ENCODE results near the gene SYNDIG1. TPM values are rescaled to one million over a fixed set of nuclear protein-coding genes. Genes with fewer than 3 reads are reported as not detected.
A peak's percentile ranks its signal among the peaks of the same experiment; 100 is the strongest.

SYNDIG1 gene
- total and polyA plus RNA-seq, 4 donors, result 23.9 to 46.4 (median 33.1) TPM

DNA sequence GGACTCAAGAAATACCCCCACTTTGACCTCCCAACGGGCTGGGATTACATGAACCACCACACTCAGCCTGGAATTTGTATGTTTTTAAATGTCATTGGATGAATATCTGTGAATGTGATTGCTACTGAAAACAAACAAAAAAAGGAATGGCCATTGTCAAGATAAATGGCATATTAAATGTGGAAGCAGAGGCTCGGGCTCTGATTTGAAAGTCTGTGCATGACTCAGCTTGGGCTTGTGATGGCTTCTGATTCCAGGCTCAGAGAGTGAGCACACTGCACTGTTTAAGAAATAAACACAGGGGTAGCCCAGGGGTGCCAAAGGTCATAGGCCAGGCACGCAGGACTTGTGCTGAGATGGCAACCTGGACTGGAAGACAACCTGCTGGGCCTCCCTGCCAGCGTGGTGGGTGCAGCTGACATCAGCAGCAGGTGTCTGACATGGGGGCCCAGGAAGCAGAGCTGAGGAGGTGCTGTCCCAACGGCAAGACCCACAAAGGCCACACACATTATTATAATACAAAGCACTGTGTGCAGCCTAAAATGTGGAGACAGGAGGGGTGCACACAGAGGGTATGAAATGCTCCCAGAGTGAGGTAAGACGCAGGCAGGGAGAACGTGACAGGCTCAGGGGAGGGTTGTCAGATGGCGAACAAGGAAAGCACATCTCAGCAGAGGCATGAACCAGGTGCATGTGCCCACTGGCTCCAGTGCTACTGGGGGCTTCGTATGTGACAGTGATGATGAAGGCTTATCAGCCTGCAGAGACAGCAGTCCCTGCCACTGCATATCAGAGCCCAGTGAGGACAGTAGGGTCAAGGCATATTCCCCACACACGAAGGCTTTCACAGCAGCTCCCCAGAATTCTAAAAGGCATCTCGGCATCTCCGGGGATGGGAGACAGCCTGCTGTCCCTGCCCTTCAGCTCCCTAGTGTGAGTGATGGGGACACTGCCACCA lies 169.4 kb downstream of the SYNDIG1 start:
- peaks cover 5% of the 10 kb centered on the region for H3K4me1 ChIP-seq (ENCODE audit: control insufficient read depth, insufficient read depth, low read length)
- H3K27ac ChIP-seq (ENCODE audit: low read depth, low read length), result no peak overlapping the region
- H3K9me3 ChIP-seq (ENCODE audit: control insufficient read depth, insufficient read depth, low read length), result no peaks in the 10 kb centered on the region
- H3K27me3 ChIP-seq (ENCODE audit: control insufficient read depth, insufficient read depth, low read length), result no peaks in the 10 kb centered on the region
- WGBS (ENCODE audit: insufficient coverage), result 77% methylated on average over 7 of the region's 12 CpGs
- H3K4me3 ChIP-seq (ENCODE audit: low read depth, low read length), result no peak overlapping the region
- no peaks in the 10 kb centered on the region for H3K36me3 ChIP-seq (ENCODE audit: control insufficient read depth, insufficient read depth, low read length)
- DNase-seq (ENCODE audit: low read depth in 4 of 6, low spot score in 6 of 6), result no peak

DNA sequence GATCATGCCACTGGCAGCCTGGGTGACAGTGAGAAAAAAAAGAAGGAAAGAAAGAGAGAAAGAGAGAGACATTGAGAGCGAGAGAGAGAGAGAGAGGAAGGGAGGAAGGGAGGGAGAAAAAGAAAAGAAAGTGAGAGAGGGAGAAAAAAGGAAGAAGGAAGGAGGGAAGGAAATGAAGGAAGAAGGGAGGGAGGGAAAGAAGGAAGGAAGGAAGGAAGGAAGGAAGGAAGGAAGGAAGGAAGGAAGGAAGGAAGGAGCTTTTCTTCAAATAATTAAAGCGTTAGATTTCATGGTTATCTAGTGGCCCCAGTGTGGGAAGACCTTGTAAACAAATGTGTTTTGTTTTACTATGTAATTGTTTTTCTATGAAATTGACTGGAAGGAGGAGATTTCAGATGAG lies 170.8 kb downstream of the SYNDIG1 start:
- Histone ChIP-seq H3K9me3 (ENCODE audit: control insufficient read depth, insufficient read depth, low read length) (no peaks in the 10 kb centered on the region), H3K36me3 (ENCODE audit: control insufficient read depth, insufficient read depth, low read length) (no peaks in the 10 kb centered on the region), H3K4me3 (ENCODE audit: low read depth, low read length) (no peak overlapping the region), H3K4me1 (ENCODE audit: control insufficient read depth, insufficient read depth, low read length) (no peaks in the 10 kb centered on the region), H3K27ac (ENCODE audit: low read depth, low read length) (no peak overlapping the region), H3K27me3 (ENCODE audit: control insufficient read depth, insufficient read depth, low read length) (no peaks in the 10 kb centered on the region)
- DNase-seq (ENCODE audit: low read depth in 4 of 6, low spot score in 6 of 6), result no peak
- WGBS (ENCODE audit: insufficient coverage), result 90% methylated on average over 1 of the region's 2 CpGs

DNA sequence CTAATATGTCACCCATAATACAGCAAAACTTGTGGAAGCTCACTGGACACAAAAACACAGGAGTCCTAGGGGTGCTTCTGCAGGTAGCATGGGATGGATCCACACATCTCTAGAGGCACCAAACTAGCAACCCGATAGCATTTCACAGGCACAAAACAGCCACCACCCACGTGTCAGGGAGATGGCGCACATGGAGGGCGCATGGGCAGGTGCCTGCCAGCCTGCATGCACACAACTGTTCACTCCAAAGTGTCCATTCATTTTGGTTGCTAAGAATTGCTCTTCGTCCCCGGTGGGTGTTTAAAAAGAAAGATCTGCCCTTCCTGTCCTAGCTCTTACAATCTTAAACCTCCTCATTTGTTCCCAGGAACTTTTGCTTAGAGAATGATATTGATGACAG lies 171.3 kb downstream of the SYNDIG1 start:
- no peak for DNase-seq (ENCODE audit: low read depth in 4 of 6, low spot score in 6 of 6)
- Histone ChIP-seq H3K36me3 (ENCODE audit: control insufficient read depth, insufficient read depth, low read length) (no peaks in the 10 kb centered on the region), H3K27ac (ENCODE audit: low read depth, low read length) (no peak overlapping the region), H3K9me3 (ENCODE audit: control insufficient read depth, insufficient read depth, low read length) (no peaks in the 10 kb centered on the region), H3K27me3 (ENCODE audit: control insufficient read depth, insufficient read depth, low read length) (no peaks in the 10 kb centered on the region), H3K4me3 (ENCODE audit: low read depth, low read length) (no peak overlapping the region), H3K4me1 (ENCODE audit: control insufficient read depth, insufficient read depth, low read length) (no peaks in the 10 kb centered on the region)
- WGBS (ENCODE audit: insufficient coverage), result 82% methylated on average over 3 of the region's 6 CpGs

DNA sequence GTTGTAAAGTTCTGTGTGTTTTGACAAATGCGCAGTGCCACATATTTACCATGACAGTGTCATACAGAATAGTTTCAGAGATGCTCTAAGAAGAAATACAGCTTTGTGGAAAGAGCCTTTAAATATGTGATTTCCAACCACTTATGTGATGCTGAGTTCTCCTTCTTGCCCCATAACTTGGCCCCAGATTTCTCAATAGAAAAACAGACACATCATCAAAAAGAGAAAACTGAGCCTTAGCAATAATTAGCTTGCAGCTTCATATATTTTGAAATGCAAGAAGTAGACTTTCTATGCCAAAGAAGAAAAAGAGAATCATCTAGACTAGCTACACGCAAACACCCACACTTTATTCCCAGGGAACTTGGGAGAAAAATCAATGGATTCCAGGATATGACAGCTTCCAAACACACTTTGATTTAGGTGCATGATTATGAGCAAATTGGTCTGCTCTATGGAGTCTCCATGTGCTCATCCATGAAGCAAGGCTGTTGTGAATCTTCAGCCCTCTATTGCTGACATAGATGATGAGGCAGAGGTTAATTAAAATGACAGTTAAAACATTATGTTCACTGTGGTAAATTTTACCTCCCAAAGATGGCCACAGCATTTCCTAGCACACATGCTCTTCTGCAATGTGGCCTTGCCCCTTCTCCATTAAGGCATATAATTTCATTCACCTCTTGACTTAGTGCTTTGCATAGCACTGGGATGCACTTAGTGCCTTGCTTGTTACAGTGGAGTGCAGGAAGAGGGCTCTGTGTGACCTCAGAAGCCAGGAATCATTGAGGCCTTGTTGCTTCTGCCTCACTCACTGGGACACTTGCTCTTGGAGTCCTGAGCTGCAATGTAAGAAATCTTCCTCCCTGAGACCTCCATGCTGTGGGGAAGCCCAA lies 174.6 kb downstream of the SYNDIG1 start:
- Histone ChIP-seq H3K9me3 (ENCODE audit: control insufficient read depth, insufficient read depth, low read length) (no peaks in the 10 kb centered on the region), H3K36me3 (ENCODE audit: control insufficient read depth, insufficient read depth, low read length) (no peaks in the 10 kb centered on the region), H3K4me3 (ENCODE audit: low read depth, low read length) (no peak overlapping the region), H3K4me1 (ENCODE audit: control insufficient read depth, insufficient read depth, low read length) (peaks cover 4% of the 10 kb centered on the region), H3K27ac (ENCODE audit: low read depth, low read length) (no peak overlapping the region), H3K27me3 (ENCODE audit: control insufficient read depth, insufficient read depth, low read length) (no peaks in the 10 kb centered on the region)
- DNase-seq (ENCODE audit: low read depth in 4 of 6, low spot score in 6 of 6), result no peak
- no CpG with 5 or more reads among the region's 2 CpGs for WGBS (ENCODE audit: insufficient coverage)

DNA sequence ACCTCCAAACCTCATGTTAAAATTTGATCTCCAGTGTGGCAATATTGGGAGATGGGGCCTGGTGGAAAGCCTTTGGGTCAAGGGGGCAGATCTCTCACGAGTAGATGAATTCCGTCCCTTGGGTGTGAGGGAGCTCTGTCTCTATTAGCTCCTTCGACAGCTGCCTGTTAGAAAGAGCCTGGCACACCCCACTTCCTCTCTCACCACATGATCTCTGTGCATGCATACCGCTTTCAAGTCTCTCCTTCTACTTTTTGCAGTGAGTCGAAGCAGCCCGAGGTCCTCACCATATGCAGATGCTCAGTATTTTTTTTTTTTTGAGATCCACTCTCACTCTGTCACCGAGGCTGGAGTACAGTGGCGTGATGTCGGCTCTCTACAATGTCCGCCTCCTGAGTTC lies 176.9 kb downstream of the SYNDIG1 start:
- no peaks in the 10 kb centered on the region for H3K9me3 ChIP-seq (ENCODE audit: control insufficient read depth, insufficient read depth, low read length)
- H3K27me3 ChIP-seq (ENCODE audit: control insufficient read depth, insufficient read depth, low read length), result no peaks in the 10 kb centered on the region
- 87% methylated on average over 7 of the region's 10 CpGs for WGBS (ENCODE audit: insufficient coverage)
- no peak overlapping the region for H3K27ac ChIP-seq (ENCODE audit: low read depth, low read length)
- no peak for DNase-seq (ENCODE audit: low read depth in 4 of 6, low spot score in 6 of 6)
- H3K36me3 ChIP-seq (ENCODE audit: control insufficient read depth, insufficient read depth, low read length), result no peaks in the 10 kb centered on the region
- no peak overlapping the region for H3K4me3 ChIP-seq (ENCODE audit: low read depth, low read length)
- peaks cover 10% of the 10 kb centered on the region for H3K4me1 ChIP-seq (ENCODE audit: control insufficient read depth, insufficient read depth, low read length)

DNA sequence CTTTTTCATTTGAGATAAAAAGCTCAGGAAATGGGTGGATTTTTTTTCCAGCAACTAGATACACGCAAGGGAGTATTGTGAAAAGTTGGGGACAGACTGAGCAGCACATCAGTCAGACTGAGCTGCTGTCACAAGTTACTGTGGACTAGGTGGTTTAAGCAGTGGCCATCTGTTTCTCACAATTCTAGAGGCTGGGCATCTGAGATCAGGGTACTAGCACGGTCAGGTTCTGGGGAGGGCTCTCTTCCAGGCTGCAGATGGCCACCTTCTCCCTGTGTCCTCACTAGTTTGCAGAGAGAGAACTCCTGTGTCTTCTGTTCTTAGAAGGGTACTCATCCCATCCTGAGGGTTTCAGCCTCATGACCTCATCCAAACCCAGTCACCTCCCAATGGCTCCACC lies 178.3 kb downstream of the SYNDIG1 start:
- Histone ChIP-seq H3K27me3 (ENCODE audit: control insufficient read depth, insufficient read depth, low read length) (no peaks in the 10 kb centered on the region), H3K4me3 (ENCODE audit: low read depth, low read length) (no peak overlapping the region), H3K27ac (ENCODE audit: low read depth, low read length) (no peak overlapping the region), H3K36me3 (ENCODE audit: control insufficient read depth, insufficient read depth, low read length) (no peaks in the 10 kb centered on the region), H3K4me1 (ENCODE audit: control insufficient read depth, insufficient read depth, low read length) (peaks cover 13% of the 10 kb centered on the region), H3K9me3 (ENCODE audit: control insufficient read depth, insufficient read depth, low read length) (no peaks in the 10 kb centered on the region)
- DNase-seq (ENCODE audit: low read depth in 4 of 6, low spot score in 6 of 6), result no peak
- 81% methylated on average over 2 of the region's 2 CpGs for WGBS (ENCODE audit: insufficient coverage)

DNA sequence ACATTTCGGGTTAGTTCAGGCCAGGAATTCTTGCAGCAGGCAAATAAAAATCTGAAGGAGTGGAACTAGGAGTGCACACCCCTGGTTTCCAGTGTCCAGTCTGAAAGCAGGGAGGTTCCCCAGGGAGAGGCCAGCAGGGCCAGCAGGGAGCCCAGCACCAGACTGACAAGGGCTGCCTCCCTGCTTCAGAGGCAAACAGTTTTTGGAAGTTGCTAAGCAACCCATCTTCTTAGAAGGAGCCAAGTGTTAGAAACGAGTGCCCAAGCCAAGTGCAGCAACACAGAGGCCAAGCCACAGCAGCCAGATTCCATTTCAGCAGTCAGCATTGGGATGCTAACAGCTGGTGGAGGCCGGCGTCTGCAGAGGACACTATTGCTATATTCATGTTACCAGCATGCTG lies 179.1 kb downstream of the SYNDIG1 start:
- Histone ChIP-seq H3K9me3 (ENCODE audit: control insufficient read depth, insufficient read depth, low read length) (no peaks in the 10 kb centered on the region), H3K4me1 (ENCODE audit: control insufficient read depth, insufficient read depth, low read length) (peaks cover 14% of the 10 kb centered on the region), H3K27ac (ENCODE audit: low read depth, low read length) (no peak overlapping the region), H3K4me3 (ENCODE audit: low read depth, low read length) (no peak overlapping the region), H3K36me3 (ENCODE audit: control insufficient read depth, insufficient read depth, low read length) (peaks cover 2% of the 10 kb centered on the region), H3K27me3 (ENCODE audit: control insufficient read depth, insufficient read depth, low read length) (no peaks in the 10 kb centered on the region)
- peak in 1 of 6 donors; percentile 76 for DNase-seq (ENCODE audit: low read depth in 4 of 6, low spot score in 6 of 6)
- WGBS (ENCODE audit: insufficient coverage), result 55% methylated on average over 2 of the region's 4 CpGs

DNA sequence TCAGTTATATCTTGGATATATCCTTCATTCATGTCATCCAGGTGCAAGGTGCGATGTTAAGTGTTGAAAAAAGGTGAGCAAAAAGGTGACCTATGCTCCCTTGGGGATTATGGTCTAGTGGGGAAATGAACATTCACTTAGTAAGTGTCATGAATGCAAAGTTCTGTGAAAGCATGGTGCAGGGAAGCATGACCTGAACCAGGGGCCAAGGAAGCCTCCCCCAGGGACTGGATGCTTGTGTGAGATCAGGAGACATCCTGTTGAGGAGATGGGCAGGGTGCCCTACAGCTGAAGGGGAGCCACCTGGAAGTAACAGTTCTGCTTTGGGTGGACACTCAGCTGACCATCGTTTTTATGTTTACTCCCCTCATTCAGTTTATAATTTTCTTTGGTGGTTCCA lies 179.5 kb downstream of the SYNDIG1 start:
- WGBS (ENCODE audit: insufficient coverage), result 80% methylated on average over 1 of the region's 2 CpGs
- Histone ChIP-seq H3K4me1 (ENCODE audit: control insufficient read depth, insufficient read depth, low read length) (peaks cover 14% of the 10 kb centered on the region), H3K27ac (ENCODE audit: low read depth, low read length) (no peak overlapping the region), H3K36me3 (ENCODE audit: control insufficient read depth, insufficient read depth, low read length) (peaks cover 4% of the 10 kb centered on the region), H3K27me3 (ENCODE audit: control insufficient read depth, insufficient read depth, low read length) (no peaks in the 10 kb centered on the region), H3K9me3 (ENCODE audit: control insufficient read depth, insufficient read depth, low read length) (no peaks in the 10 kb centered on the region), H3K4me3 (ENCODE audit: low read depth, low read length) (no peak overlapping the region)
- no peak for DNase-seq (ENCODE audit: low read depth in 4 of 6, low spot score in 6 of 6)

DNA sequence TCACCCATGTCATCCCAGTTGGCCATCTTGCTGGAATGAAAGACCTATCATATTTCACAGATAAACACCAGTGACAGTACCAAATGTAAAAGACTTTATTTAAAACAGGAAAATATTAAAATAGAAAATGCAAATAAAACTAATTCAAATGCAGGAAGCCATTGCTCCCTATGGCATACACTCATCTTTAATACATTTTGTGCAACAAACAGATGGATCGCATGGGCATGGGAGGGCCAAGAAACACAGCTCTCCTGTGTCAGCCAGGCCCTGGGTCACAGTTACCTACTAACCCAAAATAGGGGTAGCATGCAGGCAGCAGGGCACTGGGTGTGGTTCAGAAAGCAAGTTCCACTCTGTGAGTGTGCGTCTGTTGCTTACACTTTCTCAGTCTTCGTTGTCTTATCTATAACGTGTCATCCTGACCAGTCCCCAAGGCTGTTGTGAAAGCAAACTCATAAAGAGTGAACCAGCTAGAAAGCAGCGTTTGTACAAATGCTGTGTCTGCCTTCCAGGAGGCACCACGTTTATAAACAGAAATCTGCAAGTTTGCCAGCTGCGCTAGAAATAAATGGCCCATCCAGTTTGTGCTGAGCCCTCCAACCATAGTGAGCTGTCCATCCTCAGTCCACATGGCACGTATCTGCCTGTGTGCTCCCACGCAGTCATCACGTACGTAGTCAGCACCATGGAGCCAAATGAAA lies 180.5 kb downstream of the SYNDIG1 start:
- Histone ChIP-seq H3K27ac (ENCODE audit: low read depth, low read length) (peak overlapping the region; percentile 22), H3K27me3 (ENCODE audit: control insufficient read depth, insufficient read depth, low read length) (no peaks in the 10 kb centered on the region), H3K9me3 (ENCODE audit: control insufficient read depth, insufficient read depth, low read length) (no peaks in the 10 kb centered on the region), H3K4me1 (ENCODE audit: control insufficient read depth, insufficient read depth, low read length) (peaks cover 14% of the 10 kb centered on the region), H3K4me3 (ENCODE audit: low read depth, low read length) (no peak overlapping the region), H3K36me3 (ENCODE audit: control insufficient read depth, insufficient read depth, low read length) (peaks cover 4% of the 10 kb centered on the region)
- WGBS (ENCODE audit: insufficient coverage), result 60% methylated on average over 11 of the region's 11 CpGs
- DNase-seq (ENCODE audit: low read depth in 4 of 6, low spot score in 6 of 6), result peak in 2 of 6 donors; percentile 55 to 72

Data from spinal cord (tissue), 10 donors.